HG02852 (cell line): ENCODE results near the gene ESYT3.
"Not testable (repeated sequence)": the region's sequence is repeated elsewhere in the genome, so short reads cannot be mapped to it uniquely, and the experiment has no call there.

Experiments
- ATAC-seq: cut with Tn5 transposase; IDR thresholded peaks from one replicate; pipeline ENCODE4 v1.9.1; 2021; ENCODE audit warnings: mild to moderate bottlenecking, moderate library complexity; ENCODE audit not compliant: unreplicated experiment

ESYT3 gene

GRCh38 chr3:138484672-138485071, 50.3 kb downstream of the ESYT3 start:
- ATAC-seq: not testable (repeated sequence)

GRCh38 chr3:138486580-138486979, 52.2 kb downstream of the ESYT3 start:
- not testable (repeated sequence) for ATAC-seq

DNA sequence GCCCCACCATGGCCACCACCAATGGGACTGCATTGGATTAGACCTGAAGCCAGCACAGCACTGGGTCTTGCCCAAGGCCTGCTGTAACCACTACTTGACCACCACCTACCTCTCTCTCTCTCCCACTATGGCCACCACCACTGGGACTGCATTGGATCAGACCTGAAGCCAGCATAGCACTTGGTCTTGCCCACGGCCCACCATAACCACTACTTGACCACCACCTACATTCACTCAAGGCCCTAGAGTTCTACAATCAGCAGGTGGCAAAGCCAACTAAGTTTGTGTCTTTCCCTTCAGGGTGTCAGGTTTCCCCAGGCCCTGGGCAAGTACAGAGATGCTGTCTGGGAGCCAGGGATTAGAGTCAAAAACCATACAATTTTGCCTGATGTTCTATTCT, 57.6 kb downstream of the ESYT3 start:
- no peak for ATAC-seq

DNA sequence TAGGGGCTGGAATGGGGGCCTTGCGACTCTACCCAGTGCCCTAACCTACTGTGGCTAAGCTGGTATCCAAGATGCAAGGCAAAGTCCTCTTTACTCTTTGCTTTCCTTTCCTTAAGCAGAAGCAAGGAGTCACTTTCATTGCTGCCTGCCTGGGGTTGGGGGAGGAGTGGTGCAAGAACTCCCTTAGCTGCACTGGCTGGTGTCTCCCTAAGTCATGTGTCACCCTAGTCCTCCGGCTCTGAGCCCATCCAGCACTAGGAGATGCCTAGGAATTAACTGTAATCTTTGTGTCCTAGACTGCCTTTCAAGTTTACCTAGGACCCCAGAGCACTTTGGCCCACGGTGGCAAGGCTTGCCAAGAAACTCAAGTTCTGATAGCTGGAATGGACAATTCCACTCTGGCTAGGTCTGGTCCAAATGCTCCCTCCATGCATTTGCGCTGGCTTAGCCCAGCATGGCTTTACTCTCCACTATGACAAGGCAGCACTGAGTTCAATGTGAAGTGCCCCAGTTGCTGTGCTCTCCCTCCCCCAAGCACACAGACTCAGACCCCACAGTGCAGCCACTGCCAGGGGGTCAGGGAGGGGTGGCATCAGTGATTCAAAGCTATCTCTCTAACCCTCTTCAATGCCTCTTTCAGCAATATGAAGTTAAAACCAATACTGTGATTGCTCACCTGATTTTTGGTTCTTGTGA, 58.7 kb downstream of the ESYT3 start:
- ATAC-seq: no peak

DNA sequence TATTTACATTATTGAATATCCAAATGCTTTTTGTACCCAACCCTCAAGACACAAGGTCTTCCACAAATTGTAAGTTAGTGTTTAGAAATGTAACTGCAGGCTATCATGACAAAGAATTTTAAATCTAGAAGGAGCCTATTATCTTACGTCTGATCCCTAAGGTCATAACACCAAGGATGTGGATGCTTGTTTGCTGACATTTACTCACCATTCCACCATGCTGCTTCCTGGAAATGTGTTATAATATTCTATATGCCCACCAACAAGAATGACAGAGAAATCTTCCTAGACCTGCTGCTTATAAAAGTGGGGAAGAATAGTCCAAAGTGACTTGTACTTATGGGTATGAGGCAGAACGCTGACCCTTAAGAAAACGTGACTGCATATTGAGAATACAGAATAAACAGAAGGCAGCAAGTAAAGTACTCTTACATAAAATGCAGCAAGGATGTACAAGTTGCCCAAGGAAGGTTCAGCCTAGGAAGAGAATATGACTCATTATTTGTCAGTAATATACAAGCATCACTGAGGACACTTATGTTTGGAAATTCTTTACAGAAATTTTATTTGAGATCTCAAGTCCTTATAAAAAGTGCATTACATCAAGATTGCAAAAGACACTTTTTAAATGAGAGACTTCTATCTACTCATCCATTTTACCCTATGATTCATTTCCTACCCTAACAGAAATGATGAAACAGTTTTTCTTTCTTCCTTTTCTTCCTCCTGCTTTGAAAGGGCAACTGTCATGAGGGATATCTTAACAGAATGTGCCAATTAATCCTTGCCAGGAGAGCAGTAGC, 59.6 kb downstream of the ESYT3 start:
- no peak for ATAC-seq

DNA sequence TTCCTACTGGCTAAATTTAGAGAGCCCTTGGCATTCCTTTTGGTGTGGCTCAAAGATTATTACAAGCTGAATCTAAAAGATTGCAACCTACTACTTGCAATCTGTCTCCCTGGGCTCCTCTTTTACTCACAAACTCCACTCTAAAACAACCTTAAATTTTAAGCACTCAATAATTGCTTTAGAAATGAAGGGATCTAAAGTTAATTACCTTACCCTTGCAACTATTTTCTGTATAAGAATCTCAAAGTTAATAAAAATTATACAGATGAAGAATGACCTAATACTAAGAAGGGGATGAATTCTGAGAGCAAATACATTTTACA, 60.2 kb downstream of the ESYT3 start:
- ATAC-seq: no peak

DNA sequence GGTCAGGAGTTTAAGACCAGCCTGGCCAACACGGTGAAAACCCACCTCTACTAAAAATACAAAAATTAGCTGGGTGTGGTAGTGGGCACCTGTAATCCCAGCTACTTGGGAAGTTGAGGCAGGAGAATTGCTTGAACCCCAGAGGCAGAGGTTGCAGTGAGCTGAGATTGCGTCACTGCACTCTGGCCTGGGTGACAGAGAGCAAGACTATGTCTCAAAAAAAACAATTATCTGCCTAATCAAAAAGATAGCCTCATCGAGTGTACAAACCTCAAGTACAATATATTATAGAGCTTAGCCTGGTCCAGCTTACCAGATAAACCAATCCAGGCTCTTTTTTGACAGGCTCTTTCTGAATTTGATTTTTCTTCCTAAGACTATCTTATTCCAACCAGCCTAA, 61.2 kb downstream of the ESYT3 start:
- not testable (repeated sequence) for ATAC-seq

DNA sequence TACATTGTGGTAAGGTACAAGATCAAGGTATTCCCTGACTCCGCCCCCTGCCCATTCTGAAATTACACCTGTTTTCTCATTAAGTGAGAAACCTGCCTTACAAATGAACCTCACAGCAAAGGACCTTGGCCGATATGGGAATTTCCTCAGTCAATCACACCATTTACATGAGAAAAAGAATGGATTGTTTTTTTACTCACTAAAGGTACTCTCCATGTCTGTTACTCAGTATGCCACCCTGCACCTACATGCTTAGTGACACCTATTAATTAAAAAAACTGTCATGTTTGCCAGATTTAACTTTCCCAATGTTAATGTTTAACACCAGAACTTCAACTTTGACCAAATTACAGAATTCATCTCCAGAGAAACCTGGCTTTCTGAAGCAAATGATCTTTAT, 62.0 kb downstream of the ESYT3 start:
- no peak for ATAC-seq

GRCh38 chr3:138497021-138497420, 62.6 kb downstream of the ESYT3 start:
- ATAC-seq: no peak

DNA sequence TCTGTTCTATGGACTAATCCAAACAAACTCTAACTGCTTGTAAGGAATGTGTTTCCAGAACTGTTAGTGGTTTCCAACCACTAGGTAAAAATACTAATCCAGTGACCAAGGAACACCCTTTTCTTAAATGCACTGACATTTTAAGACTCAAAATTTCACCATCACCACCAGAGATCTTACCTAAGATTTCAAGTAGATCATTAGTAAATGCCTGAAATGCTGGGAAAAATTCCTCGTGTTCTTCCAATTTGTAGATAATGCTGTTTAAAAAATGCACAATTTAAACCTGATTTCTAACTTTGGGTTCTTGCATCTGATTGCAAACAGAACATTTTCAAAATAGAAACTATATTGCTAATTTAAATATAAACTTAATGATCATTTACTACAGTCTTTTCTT, 63.4 kb downstream of the ESYT3 start:
- ATAC-seq: no peak

GRCh38 chr3:138498991-138499390, 64.6 kb downstream of the ESYT3 start:
- no peak for ATAC-seq

DNA sequence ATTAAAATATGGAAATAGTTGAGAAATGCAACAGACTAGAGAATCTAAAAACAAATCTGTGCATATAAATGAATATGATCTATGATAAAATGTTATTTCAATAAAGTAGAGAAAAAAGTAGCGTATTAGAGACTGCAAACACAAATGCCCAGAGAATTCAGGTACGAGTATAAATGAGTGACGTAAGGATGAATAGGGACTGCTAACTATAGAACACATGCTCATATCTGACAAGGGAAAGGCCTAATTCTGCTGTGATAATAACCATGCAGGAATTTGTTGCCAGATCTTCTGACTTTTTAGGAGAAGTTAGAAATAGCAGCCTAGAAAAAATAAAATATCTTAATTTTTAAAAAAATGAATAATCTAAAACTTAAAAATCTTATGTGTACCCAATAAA, 73.1 kb downstream of the ESYT3 start:
- no peak for ATAC-seq

DNA sequence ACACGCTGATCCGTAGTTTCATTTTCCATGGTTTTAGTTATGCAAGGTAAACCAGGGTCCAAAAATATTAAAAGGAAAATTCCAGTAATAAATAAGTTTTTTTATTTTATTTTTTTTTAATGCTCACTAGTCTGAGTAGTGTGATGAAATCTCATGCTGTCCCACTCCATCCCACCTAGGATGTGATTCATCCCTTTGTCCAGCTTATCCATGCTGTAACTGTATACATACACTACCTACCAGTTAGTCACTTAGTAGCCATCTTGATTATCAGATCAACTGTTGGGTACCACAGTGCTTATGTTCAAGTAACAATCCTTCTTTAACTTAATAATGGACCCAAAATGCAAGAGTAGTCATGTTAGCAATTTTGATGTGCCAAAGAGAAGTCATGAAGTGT, 75.2 kb downstream of the ESYT3 start:
- no peak for ATAC-seq

DNA sequence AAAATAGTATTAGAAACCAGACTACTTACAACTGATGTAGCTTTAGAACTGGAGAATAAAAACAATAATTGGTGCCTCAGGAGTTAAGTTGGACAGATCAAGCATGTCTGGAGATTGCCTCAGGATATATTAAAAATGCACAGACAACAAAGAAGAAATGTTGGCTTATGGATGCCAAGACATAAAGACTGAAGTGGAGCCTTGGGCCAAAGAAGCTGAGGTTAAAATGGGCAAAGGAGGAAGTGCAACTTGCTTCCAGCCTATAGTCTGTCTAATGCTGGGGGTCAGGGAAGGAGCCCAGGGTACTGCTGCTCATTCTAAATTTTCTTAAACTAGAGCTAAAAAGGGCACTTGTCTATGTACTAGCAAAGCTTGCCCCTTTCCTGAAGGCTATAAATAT, 77.5 kb downstream of the ESYT3 start:
- ATAC-seq: no peak

DNA sequence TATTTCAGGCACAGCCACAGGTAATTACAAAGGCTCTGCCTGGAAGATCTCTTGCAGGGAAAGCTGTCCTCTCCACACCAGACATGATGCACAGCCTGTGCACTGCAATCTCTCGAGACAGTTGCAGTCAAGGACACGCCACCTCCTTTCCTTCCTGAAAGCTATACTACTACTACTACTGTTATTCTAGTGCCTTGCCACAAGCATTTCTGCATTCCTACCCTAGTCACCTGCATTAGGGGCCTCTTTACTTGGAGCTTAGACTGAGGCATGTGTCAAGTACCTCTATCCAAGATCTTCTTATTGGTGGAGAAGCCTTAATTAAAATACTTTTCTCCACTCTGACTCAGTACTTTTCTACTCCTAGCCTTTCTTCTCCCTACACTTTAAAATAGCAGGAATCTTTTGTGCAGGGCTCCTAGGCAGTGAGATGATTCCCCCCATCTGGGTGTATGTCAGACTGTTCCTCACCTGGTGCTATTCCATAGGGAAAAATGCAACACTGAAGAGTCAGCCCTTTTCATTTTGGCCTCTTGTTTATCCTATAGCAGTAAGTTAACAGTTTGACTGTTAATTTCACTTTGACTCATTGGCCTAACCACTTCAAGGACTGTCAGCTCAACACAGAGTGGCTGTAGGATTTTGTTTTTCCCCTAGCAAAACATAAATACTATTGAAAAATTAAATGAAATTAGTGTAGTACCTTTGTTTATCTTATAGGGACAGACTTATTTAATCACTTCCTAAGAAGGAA, 78.9 kb downstream of the ESYT3 start:
- ATAC-seq: peak; percentile 85

- not testable (repeated sequence) for ATAC-seq
These were observed 87.0 kb downstream of the ESYT3 start for GRCh38 chr3:138521445-138521844.
